GM12872 (cell line): ENCODE measurements around the gene LRRC61.

Experiments used
- CTCF ChIP-seq: IDR thresholded peaks from 3 replicates; pipeline ENCODE4 v1.5.1; 2011; ENCODE audit warnings: low read depth, mild to moderate bottlenecking, low read length, moderate library complexity; ENCODE audit not compliant: insufficient read depth

Gene LRRC61

DNA sequence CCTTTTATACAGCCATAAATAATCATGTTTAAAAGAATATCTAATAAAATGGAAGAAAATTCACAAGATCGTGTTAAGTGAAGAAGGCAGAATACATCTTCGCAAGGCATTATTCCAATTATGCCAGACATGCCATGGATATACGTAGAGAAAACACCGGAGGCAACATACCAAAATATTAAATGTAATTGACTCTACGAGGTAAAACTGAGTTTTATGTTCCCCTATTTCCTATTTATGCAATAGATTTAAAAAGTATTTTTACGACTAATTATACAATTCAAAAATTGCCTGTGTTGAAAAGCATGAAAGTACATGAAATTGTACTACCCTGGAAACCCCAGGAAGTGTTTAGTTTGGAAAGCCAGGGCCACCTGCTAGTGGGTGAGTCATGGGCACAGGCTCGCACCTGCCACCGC lies 44.5 kb downstream of the LRRC61 start:
- TF ChIP-seq CTCF: no peak

- no peak for TF ChIP-seq CTCF
Observed at GRCh38 chr7:150368096-150368883, 45.1 kb downstream of the LRRC61 start, which contains the start of gene REPIN1. Gene REPIN1 (plus strand): TSS chr7:150368822. CDS start chr7:150369712, 890 bp downstream.

GRCh38 chr7:150368884-150369747 lies 46.0 kb downstream of the LRRC61 start:
- no peak for TF ChIP-seq CTCF

- no peak for TF ChIP-seq CTCF
Observed at GRCh38 chr7:150369748-150370501, 46.8 kb downstream of the LRRC61 start.

GRCh38 chr7:150370612-150371071 lies 47.5 kb downstream of the LRRC61 start:
- no peak for TF ChIP-seq CTCF

- no peak for TF ChIP-seq CTCF
Observed at GRCh38 chr7:150371131-150371995, 48.2 kb downstream of the LRRC61 start.
